ENCODE data around the gene GREB1L.
"Not testable (repeated sequence)": the region's sequence is repeated elsewhere in the genome, so short reads cannot be mapped to it uniquely, and the experiment has no call there.

- TF ChIP-seq CTCF (conservative IDR thresholded peaks at IDR 0.05 in 1 of 2, IDR thresholded peaks at IDR 0.05 in 1 of 2; ENCODE audit: extremely low read depth in 1 of 2, insufficient read depth in 1 of 2, low read depth in 1 of 2, low read length in 2 of 2); EZH2 (IDR thresholded peaks at IDR 0.05; ENCODE audit: borderline replicate concordance, low read length): not testable (repeated sequence)
These were observed 36.2 kb downstream of the GREB1L start for GRCh38 chr18:21278218-21278617.

All from mammary epithelial cell (primary cell).